ENCODE results near the gene RAD9A.

The RAD9A gene

GRCh38 chr11:67376063-67376820, 15.5 kb upstream of the RAD9A start:
- Histone ChIP-seq H3K4me3 (no peak overlapping the region), H3K9ac (ENCODE audit: insufficient read length) (no peak overlapping the region), H3K36me3 (ENCODE audit: insufficient read depth, low read length) (no peaks in the 10 kb centered on the region), H3K9me3 (ENCODE audit: low read depth, low read length) (no peaks in the 10 kb centered on the region), H3K27ac (no peak overlapping the region)
- DNase-seq (ENCODE audit: low read depth, low spot score), result no peak
- no peak for TF ChIP-seq POLR2AphosphoS5 (IDR thresholded peaks at IDR 0.05; ENCODE audit: borderline replicate concordance, low read depth, low read length)
- TF ChIP-seq FOXP2 (optimal IDR thresholded peaks at IDR 0.05; ENCODE audit: control extremely low read depth, extremely low read length, insufficient read depth), result no peak
- no peak for TF ChIP-seq EZH2 (IDR thresholded peaks at IDR 0.05)

GRCh38 chr11:67376873-67377808, 14.6 kb upstream of the RAD9A start:
- H3K9me3 ChIP-seq (ENCODE audit: low read depth, low read length), result no peaks in the 10 kb centered on the region
- no peaks in the 10 kb centered on the region for H3K36me3 ChIP-seq (ENCODE audit: insufficient read depth, low read length)
- no peak overlapping the region for H3K4me3 ChIP-seq
- no peak for DNase-seq (ENCODE audit: low read depth, low spot score)
- no peak overlapping the region for H3K9ac ChIP-seq (ENCODE audit: insufficient read length)
- TF ChIP-seq POLR2AphosphoS5 (IDR thresholded peaks at IDR 0.05; ENCODE audit: borderline replicate concordance, low read depth, low read length) (no peak), FOXP2 (optimal IDR thresholded peaks at IDR 0.05; ENCODE audit: control extremely low read depth, extremely low read length, insufficient read depth) (no peak), EZH2 (IDR thresholded peaks at IDR 0.05) (no peak)
- H3K27ac ChIP-seq, result no peak overlapping the region

- Histone ChIP-seq H3K27ac (no peak overlapping the region), H3K9me3 (ENCODE audit: low read depth, low read length) (no peaks in the 10 kb centered on the region), H3K36me3 (ENCODE audit: insufficient read depth, low read length) (no peaks in the 10 kb centered on the region), H3K4me3 (no peak overlapping the region), H3K9ac (ENCODE audit: insufficient read length) (no peak overlapping the region)
- no peak for DNase-seq (ENCODE audit: low read depth, low spot score)
- TF ChIP-seq EZH2 (IDR thresholded peaks at IDR 0.05) (no peak), FOXP2 (optimal IDR thresholded peaks at IDR 0.05; ENCODE audit: control extremely low read depth, extremely low read length, insufficient read depth) (no peak), POLR2AphosphoS5 (IDR thresholded peaks at IDR 0.05; ENCODE audit: borderline replicate concordance, low read depth, low read length) (no peak)
Measured at GRCh38 chr11:67378544-67378943, 13.2 kb upstream of the RAD9A start.

DNA sequence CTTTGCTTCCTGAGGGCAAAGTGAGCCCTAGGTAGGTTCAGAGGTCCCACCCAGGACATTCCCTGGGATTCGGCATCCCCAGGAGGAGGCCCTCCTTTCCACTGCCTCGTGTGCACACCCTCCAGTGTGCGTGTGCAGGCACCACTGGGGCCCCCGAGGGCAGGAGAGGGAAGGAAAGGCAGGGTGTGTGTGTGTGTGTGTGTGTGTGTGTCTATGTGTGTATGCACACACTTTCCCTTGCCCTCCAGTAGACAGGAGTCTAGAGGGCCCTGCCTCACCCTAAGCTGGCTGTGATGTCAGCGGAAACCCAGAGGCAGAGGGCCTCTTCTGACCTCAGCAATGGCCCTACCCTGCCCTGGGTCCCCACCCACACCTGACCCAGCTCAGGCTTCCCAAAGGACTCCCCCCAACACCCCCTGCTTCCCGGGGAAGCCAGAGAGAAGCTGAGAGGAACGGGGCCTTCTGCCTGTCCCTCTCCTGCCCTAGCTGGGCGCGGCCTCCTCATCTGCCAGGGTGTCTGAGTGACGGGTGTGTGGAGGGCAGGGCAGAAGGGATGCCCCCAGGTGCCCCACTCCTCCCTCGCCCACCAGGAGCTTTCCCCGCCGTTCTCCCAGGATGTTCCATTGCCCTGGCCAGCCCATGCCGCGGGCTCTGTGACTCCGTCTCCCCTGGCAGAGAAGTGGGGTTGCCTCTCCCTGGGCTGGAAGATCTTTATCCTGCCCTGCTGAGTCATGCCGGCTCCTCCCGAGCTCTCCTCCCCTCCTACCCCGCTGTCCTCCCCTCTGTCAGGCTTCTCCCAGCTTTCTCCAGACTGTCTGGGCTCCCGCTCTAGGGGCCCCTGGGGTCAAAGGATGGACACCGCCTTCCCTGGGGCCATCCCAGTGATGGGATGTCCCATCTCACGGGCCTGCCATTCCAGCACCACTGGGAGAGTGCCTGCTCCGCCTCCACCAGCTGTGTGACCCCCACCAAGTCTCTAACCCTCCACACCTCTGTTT, 12.4 kb upstream of the RAD9A start:
- DNase-seq (ENCODE audit: low read depth, low spot score), result no peak
- no peak overlapping the region for H3K4me3 ChIP-seq
- H3K9ac ChIP-seq (ENCODE audit: insufficient read length), result peak overlapping the region; percentile 0

GRCh38 chr11:67381244-67381972, 10.4 kb upstream of the RAD9A start:
- H3K9ac ChIP-seq (ENCODE audit: insufficient read length), result no peak overlapping the region
- TF ChIP-seq POLR2AphosphoS5 (IDR thresholded peaks at IDR 0.05; ENCODE audit: borderline replicate concordance, low read depth, low read length) (no peak), EZH2 (IDR thresholded peaks at IDR 0.05) (no peak), FOXP2 (optimal IDR thresholded peaks at IDR 0.05; ENCODE audit: control extremely low read depth, extremely low read length, insufficient read depth) (no peak)
- no peaks in the 10 kb centered on the region for H3K9me3 ChIP-seq (ENCODE audit: low read depth, low read length)
- DNase-seq (ENCODE audit: low read depth, low spot score), result no peak
- no peak overlapping the region for H3K4me3 ChIP-seq
- H3K36me3 ChIP-seq (ENCODE audit: insufficient read depth, low read length), result no peaks in the 10 kb centered on the region
- H3K27ac ChIP-seq, result no peak overlapping the region

More for the DNA sequence above, 12.4 kb upstream of the RAD9A start:
- H3K27ac ChIP-seq, result no peak overlapping the region
- H3K9me3 ChIP-seq (ENCODE audit: low read depth, low read length), result no peaks in the 10 kb centered on the region
- TF ChIP-seq EZH2 (IDR thresholded peaks at IDR 0.05) (no peak), POLR2AphosphoS5 (IDR thresholded peaks at IDR 0.05; ENCODE audit: borderline replicate concordance, low read depth, low read length) (no peak), FOXP2 (optimal IDR thresholded peaks at IDR 0.05; ENCODE audit: control extremely low read depth, extremely low read length, insufficient read depth) (no peak)
- no peaks in the 10 kb centered on the region for H3K36me3 ChIP-seq (ENCODE audit: insufficient read depth, low read length)

DNA sequence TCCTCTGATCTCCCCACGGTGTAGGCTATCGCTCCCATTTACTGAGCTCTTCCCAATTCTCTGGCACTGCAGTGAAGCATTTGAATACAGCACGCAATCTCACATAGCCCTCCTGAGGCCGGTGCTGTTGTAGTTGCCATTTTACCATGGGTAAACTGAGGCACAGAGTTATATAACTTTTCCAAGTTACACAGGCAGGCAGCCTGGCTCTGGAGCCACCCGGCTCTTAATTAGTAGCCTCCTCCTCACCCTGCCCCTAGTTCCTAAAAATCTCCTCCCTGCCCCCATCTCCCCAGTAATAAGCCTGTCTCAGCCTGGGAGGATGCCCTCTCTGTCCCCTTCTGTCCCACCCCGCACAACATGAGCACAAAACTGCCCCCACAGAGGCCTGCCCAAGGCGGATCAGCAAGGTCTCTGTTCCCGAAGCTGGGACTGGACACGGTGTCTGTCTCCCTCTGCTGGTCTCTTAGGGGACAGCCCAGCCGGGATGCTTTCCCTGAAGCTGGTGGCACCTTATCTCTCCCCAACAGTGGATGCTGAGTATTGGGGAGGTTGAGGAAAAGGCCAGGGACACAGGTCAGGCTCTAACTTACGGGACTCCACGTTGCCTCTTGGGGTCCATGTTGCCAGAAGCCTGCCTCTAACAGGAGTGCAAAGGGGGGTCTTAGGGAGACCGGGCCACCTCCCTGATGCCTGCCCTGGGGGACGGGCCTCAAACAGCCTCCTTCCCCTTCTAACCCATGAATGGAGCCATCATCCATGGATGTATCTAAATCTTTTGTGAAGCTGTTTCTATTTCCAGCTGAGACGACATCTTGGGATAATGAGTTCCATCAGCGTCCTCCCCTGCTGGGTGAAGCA, 9.3 kb upstream of the RAD9A start:
- H3K9ac ChIP-seq (ENCODE audit: insufficient read length), result no peak overlapping the region
- H3K36me3 ChIP-seq (ENCODE audit: insufficient read depth, low read length), result no peaks in the 10 kb centered on the region
- H3K27ac ChIP-seq, result no peak overlapping the region
- TF ChIP-seq EZH2 (IDR thresholded peaks at IDR 0.05), result no peak
- no peak for TF ChIP-seq POLR2AphosphoS5 (IDR thresholded peaks at IDR 0.05; ENCODE audit: borderline replicate concordance, low read depth, low read length)
- TF ChIP-seq FOXP2 (optimal IDR thresholded peaks at IDR 0.05; ENCODE audit: control extremely low read depth, extremely low read length, insufficient read depth), result no peak
- no peak overlapping the region for H3K4me3 ChIP-seq
- DNase-seq (ENCODE audit: low read depth, low spot score), result no peak
- H3K9me3 ChIP-seq (ENCODE audit: low read depth, low read length), result no peaks in the 10 kb centered on the region
